ENCODE measurements around the gene POLR1D.

DNA sequence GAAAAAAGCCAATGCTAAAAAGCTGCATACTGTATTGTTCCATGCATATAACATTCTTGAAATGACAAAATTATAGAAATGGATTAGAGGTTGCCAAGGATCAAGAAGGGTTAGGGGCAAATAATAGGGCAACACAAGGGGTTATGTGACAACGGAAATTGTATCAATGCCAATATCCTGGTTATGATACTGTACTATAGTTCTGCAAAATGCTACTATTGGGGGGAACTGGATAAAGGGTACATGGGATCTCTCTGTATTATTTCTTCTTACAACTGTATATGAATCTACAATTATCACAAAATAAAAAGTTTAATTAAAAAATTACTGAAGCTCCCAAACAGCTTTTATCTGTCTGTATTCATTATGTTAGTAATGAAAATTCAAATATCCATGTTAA lies 33.3 kb upstream of the POLR1D start:
- TF ChIP-seq, protein P1, sequence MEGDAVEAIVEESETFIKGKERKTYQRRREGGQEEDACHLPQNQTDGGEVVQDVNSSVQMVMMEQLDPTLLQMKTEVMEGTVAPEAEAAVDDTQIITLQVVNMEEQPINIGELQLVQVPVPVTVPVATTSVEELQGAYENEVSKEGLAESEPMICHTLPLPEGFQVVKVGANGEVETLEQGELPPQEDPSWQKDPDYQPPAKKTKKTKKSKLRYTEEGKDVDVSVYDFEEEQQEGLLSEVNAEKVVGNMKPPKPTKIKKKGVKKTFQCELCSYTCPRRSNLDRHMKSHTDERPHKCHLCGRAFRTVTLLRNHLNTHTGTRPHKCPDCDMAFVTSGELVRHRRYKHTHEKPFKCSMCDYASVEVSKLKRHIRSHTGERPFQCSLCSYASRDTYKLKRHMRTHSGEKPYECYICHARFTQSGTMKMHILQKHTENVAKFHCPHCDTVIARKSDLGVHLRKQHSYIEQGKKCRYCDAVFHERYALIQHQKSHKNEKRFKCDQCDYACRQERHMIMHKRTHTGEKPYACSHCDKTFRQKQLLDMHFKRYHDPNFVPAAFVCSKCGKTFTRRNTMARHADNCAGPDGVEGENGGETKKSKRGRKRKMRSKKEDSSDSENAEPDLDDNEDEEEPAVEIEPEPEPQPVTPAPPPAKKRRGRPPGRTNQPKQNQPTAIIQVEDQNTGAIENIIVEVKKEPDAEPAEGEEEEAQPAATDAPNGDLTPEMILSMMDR (IDR thresholded peaks at IDR 0.05) = no peak
- TF ChIP-seq POLR2A (IDR thresholded peaks at IDR 0.05) = no peak

Data from esophagus squamous epithelium (tissue), 4 donors.